GM21619 (cell line): ENCODE data around the gene CHD6.

Experiments used
- ATAC-seq: cut with Tn5 transposase; IDR thresholded peaks from one replicate; pipeline ENCODE4 v1.9.1; 2021; ENCODE audit not compliant: unreplicated experiment

CHD6 gene

DNA sequence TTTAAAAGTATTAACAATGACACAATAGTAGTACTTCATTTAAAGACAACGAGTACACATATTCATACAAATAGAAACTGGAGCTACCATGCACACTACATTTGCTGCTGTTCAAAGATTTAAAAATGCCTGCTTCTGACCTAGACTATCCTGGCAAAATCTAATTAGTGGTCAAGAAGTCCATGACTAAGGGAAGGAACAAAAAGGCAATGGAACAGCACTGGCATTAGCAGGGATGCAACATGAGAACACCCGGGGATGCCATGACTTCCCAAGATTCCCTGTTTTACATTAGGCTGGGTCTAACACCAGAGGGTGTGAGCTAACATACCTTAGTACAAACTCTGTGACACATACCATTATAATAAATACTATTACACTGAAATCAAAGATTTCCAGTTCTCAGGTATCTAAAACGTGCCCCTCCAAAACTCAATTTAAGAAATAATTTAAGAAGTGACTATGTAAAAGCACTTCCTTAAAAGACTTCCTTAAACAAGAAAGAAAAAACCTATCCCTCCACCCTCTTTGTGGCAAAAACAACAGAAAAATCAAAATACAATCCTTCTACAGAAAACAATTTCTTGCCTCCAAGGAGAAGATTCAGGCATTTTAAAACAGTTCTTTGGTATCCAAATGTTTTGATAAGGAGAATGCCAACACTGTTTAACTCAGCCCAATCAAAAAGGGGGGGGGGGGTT, 25.5 kb downstream of the CHD6 start:
- ATAC-seq: no peak

GRCh38 chr20:41587956-41588355, 30.2 kb downstream of the CHD6 start:
- no peak for ATAC-seq

DNA sequence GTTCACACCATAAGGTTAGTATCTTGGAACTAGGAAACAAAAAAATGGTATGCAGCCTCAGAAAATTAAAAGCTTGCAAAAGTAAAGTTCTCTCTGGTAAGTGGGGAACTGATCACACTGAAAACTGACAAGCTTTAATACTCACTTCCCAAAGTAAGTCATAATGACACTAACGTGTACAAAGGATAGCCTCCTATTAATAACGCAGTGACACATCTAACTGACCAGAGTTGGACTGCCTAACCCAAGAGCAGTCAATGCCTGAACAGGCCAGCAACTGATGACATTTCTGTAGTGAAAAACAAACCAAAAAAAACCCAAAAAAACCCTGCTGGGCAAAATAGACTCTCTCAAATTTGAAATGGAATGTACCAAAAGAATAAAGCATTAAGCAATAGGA, 30.7 kb downstream of the CHD6 start:
- no peak for ATAC-seq

DNA sequence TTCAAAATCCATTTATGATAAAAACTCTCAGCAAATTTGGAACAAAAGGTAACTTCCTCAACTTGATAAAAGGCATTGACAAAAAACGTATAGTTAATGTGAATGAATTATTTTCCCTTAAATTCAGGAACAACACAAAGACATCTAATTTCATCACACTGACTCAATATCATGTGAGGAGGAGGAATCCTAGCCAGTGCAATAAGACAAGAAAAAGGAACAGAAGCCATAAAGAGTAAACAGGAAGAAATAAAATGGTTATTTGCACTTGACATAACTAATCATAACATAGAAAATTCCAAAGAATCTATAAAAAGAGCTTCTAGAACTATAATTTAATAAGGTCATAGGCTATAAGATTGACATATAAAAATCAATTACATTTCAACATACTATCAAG, 31.4 kb downstream of the CHD6 start:
- ATAC-seq: no peak

- ATAC-seq: no peak
Observed at GRCh38 chr20:41580350-41580749, 37.8 kb downstream of the CHD6 start.

DNA sequence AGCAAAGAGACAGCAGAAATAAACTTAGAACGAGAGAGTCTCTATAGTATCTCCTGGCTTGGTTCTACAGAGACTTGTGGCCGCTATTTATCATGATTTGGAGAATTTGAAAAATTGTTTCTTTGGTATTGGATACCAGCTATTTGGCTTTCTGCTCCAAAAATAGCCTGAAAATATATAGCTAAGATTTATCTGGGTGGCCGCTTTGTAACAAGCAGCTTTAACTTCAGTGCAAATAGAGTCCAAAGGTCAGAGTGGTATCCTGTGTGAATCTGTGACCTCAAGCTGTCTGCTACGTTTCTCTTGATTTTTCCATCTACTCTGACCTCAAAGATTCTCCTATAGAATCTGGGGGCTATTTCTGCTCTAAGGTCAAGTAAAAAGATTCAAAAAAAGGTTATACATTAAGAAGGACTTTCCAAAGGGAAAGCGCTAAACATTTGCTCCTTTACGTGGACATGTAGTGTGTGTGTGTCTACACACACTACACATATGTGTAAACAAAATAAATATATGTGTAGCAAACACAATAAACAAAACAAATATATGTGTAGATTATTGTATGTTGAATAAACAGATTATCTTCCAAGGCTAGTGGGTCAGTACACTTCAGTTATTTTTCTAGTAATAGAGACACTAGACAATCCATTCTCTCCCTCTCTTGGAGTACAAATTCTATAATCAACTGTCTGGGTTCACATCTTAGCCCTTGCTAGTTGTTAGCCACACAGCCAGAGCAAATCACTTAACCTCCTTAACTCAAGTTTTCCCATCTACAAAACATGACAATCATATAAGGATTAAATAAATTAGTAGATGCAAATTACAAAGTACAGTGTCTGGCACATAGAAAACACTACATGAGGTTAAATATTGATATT, 40.8 kb downstream of the CHD6 start:
- no peak for ATAC-seq

GRCh38 chr20:41575412-41575811, 42.8 kb downstream of the CHD6 start:
- no peak for ATAC-seq

DNA sequence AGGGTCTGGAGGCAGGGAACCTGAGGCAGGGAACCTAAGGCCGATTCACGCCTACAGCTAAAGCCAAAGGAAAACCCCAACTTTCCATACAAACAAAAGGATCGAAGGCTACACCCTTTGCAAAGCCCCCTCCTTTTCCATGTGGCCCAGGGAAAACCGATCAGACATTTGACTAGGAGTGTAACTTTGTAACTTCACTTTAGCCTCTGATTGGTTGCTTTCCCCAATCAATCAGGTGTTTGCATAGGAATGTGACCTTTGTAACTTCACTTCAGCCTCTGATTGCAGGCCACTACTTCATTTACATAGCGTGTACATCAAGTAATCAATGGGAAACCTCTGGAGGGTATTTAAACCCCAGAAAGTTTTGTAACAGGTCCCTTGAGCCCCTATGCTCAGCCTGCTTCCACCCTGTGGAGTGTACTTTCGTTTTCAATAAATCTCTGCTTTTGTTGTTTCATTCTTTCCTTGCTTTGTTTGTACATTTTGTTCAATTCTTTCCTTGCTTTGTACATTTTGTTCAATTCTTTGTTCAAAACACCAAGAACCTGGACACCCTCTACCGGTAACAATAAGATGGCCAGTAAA, 43.3 kb downstream of the CHD6 start:
- no peak for ATAC-seq

DNA sequence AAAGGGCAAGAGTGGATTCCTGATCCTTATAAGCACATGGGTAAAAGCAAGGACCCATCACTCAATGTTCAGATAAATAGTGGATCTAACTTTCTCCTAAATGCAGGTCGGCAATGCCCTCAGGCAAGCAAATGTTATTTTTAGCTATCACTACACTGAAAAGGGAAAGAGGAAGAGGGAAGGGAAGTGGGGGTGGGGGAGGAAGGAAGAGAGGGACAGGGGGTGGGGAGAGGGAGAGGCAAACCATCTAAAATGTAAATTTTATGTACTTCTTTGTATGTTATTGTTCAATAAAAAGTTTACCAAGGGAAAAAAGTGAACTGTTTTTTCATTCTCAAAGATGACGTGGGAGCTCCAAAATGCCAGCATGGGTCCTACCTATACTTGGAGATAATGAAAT, 44.2 kb downstream of the CHD6 start:
- no peak for ATAC-seq

DNA sequence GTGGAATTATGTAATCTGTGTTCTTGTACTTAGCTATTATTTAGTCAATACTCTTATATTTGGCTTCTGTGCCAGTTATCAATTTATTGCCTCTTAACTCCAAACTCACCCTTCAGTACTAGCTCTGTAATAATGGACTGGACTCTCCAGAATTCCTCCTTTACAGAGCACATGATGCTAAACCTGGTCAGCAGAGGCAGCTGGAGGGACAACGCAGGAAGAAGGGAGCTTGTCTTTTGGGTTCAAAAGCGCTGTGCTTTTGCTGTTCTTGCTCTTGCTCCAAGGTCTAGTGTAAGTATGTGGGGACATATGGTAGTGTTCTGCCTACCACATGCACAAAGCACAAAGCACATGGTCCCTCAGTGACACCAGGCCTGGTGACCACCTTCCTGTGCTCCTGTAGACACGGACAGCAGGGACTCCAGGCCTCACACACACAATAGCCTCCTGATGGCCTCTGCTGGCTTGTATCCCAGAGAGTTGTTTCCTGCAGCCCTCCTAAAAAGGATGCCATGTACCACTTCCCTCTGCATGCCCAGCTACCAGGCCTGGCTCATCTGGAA, 46.1 kb downstream of the CHD6 start:
- ATAC-seq: no peak

DNA sequence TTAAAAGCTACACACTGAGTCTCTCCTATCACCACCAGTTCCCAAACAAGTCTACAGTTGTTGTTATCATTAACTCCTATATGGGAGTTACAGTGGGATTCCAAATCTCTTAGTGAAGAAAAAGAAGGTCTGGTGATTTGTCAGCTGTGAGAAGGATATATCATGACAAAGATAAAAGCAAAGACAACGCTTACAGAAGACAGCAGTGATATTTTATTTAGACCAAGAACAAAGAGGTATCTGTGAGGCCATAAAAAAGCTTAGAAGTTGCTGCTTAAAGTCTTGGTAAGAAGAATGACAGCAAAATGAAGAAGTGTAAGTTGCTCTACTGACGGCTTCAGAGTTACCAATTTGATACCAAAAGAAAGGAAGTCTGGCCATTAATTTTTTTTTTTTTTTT, 47.2 kb downstream of the CHD6 start:
- no peak for ATAC-seq

DNA sequence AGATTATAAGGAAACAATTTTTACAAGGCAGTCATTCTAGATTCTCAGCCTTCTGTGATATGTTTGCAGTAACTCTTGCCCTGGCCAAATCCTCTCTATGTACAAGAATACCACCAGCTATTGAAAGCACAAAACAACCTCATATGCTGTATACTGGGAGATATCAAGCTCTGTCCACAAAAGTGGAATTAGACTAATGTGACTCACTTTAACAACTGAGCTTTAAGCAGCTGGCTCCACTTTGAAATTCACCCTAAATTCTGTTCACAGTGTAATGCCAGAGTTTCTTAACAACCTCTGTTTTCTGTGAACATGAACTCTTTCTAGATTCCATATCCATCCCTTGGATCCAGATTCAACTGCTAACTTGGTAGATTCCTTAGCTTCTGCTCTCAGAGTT, 47.6 kb downstream of the CHD6 start:
- no peak for ATAC-seq

DNA sequence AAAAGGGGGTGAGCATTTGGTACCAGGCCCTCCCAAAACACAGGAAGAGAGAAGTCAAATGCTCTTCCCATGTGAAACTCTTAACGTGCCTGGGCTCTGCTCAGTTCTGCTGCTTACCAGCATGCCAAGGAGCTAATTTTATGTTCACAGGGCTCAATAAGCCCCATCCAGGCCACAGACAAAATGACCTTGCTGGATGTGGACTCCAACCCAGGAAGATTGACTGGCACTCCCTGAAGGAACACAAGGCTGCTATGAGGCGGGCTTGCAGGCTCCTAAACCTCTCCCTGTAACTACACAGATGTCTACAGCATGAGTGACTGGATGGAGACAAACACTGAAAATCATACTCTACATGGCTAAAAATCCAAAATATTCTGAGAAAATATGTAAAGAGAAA, 50.6 kb downstream of the CHD6 start:
- ATAC-seq: no peak

- no peak for ATAC-seq
Observed at GRCh38 chr20:41566896-41567527, 51.2 kb downstream of the CHD6 start.

GRCh38 chr20:41563087-41563486, 55.1 kb downstream of the CHD6 start:
- ATAC-seq: no peak

DNA sequence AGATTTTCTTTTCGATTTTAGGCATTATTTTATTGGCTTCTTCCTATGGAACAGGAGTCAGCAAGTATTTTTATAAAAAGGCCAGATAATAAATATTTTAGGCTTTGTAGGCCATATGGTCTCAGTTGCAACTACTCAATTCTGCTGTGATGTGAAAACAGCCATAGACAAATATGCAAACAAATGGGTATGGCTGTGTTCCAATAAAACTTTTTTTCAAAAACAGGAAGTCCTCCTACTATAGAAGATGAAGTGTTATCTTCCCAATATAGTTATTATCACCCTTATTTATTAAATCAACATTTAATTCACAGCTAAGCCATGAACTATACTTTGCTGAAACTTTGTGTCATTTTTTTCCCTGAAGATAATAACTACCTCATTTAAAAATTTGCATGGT, 57.2 kb downstream of the CHD6 start:
- ATAC-seq: no peak

DNA sequence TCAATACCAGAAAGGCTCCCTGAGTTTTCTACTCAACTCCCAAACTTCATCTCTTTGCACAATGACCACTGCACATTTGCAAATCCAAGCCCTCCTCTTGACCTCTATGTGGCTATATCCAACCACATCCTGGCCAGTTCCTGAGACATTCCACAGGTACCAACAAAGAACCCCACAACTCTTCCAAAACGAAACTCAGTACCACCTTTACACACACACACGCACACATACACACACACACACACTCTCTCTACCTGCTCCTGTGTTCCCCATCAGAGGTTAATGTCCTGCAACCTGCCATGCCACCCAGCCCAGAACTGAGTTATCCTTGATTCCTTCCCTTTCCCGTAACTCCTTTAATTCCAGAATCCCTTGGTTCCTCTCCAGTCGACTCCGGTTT, 58.5 kb downstream of the CHD6 start:
- no peak for ATAC-seq

GRCh38 chr20:41553142-41553879, 64.9 kb downstream of the CHD6 start:
- ATAC-seq: no peak

GRCh38 chr20:41552295-41553068, 65.7 kb downstream of the CHD6 start:
- no peak for ATAC-seq
